ENCODE measurements around the gene C16orf96.

DNA sequence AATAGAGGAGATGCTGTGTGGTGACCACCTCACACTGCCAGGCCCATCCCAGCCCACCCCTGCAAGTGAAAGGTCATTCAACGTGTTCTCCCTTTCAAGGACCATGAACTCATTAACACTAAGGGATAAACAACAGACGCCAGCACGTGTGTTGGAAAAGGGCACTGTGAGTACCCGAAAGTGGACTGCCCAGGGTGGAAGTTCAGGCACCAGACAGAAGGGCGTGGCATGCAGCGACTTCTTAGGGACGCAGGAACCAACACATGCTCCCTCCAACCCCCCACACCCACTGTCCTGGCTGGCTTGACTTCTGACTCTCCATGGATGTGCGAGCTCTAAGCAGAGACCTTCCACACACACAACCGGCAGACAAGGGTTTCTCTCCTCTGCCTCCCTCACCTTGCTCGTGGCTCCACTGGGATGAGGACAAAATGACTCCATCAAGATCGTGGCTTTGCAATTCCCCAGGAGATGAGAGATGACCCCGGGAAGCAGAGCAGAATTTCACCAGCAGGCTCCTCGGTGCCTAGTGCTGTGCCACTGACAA, 47.6 kb downstream of the C16orf96 start:
- TF ChIP-seq EZH2phosphoT487 (IDR thresholded peaks at IDR 0.05; ENCODE audit: insufficient read depth, low read depth) (no peak), EZH2 (IDR thresholded peaks at IDR 0.05; ENCODE audit: insufficient read depth, poor library complexity, severe bottlenecking) (no peak)

All from GM23248 (cell line).